ENCODE results near the gene SBK1.

SBK1 gene

GRCh38 chr16:28289048-28289447 is 3.3 kb upstream of the SBK1 start:
- Mint-ChIP-seq H3K27ac (peak overlapping the region in 1 of 2 donors; percentile 14), H3K4me3 (peak overlapping the region in 1 of 2 donors; percentile 25), H3K9me3 (no peaks in the 10 kb centered on the region), H3K27me3 (no peaks in the 10 kb centered on the region), H3K36me3 (ENCODE audit: insufficient read depth) (peaks cover 4% of the 10 kb centered on the region), H3K4me1 (ENCODE audit: low read depth in 2 of 2) (peaks cover 35 to 38% of the 10 kb centered on the region in 2 donors)
- ATAC-seq (replicated peaks) = no peak
- no peak for DNase-seq

- H3K9me3 Mint-ChIP-seq = no peaks in the 10 kb centered on the region
- H3K36me3 Mint-ChIP-seq (ENCODE audit: insufficient read depth) = peaks cover 7% of the 10 kb centered on the region
- H3K4me1 Mint-ChIP-seq (ENCODE audit: low read depth in 2 of 2) = peaks cover 45 to 50% of the 10 kb centered on the region in 2 donors
- H3K4me3 Mint-ChIP-seq = peak overlapping the region; percentile 44 to 76
- peak overlapping the region in 1 of 2 donors; percentile 88 for H3K27ac Mint-ChIP-seq
- DNase-seq = no peak
- ATAC-seq (replicated peaks) = no peak
- no peaks in the 10 kb centered on the region for H3K27me3 Mint-ChIP-seq
Observed at GRCh38 chr16:28289939-28290858, 2.1 kb upstream of the SBK1 start.

- peak overlapping the region; percentile 31 to 76 for H3K4me3 Mint-ChIP-seq
- no peaks in the 10 kb centered on the region for H3K27me3 Mint-ChIP-seq
- H3K27ac Mint-ChIP-seq = peak overlapping the region in 1 of 2 donors; percentile 88
- no peak for ATAC-seq (replicated peaks)
- H3K36me3 Mint-ChIP-seq (ENCODE audit: insufficient read depth) = peaks cover 9% of the 10 kb centered on the region
- H3K4me1 Mint-ChIP-seq (ENCODE audit: low read depth in 2 of 2) = peaks cover 48 to 55% of the 10 kb centered on the region in 2 donors
- no peak for DNase-seq
- no peaks in the 10 kb centered on the region for H3K9me3 Mint-ChIP-seq
Observed at GRCh38 chr16:28290859-28291254, 1.5 kb upstream of the SBK1 start.

GRCh38 chr16:28292731-28293600 is 641 bp downstream of the SBK1 start:
- peaks cover 61 to 66% of the 10 kb centered on the region in 2 donors for H3K4me1 Mint-ChIP-seq (ENCODE audit: low read depth in 2 of 2)
- H3K27ac Mint-ChIP-seq = peak overlapping the region; percentile 90 to 92
- peak; percentile 9 for ATAC-seq (replicated peaks)
- H3K27me3 Mint-ChIP-seq = no peaks in the 10 kb centered on the region
- no peaks in the 10 kb centered on the region for H3K9me3 Mint-ChIP-seq
- H3K4me3 Mint-ChIP-seq = peak overlapping the region; percentile 91 to 94
- H3K36me3 Mint-ChIP-seq (ENCODE audit: insufficient read depth) = peaks cover 15% of the 10 kb centered on the region
- DNase-seq = no peak

- no peak for ATAC-seq (replicated peaks)
- Mint-ChIP-seq H3K36me3 (ENCODE audit: insufficient read depth) (peaks cover 15% of the 10 kb centered on the region), H3K27me3 (no peaks in the 10 kb centered on the region), H3K4me1 (ENCODE audit: low read depth in 2 of 2) (peaks cover 60 to 66% of the 10 kb centered on the region in 2 donors), H3K4me3 (peak overlapping the region; percentile 91 to 94), H3K9me3 (no peaks in the 10 kb centered on the region), H3K27ac (peak overlapping the region; percentile 86 to 92)
- DNase-seq = no peak
Observed at GRCh38 chr16:28293601-28293960, 1.3 kb downstream of the SBK1 start.

- H3K9me3 Mint-ChIP-seq = no peaks in the 10 kb centered on the region
- ATAC-seq (replicated peaks) (no peak), DNase-seq (no peak)
- peak overlapping the region; percentile 91 to 94 for H3K4me3 Mint-ChIP-seq
- peaks cover 15% of the 10 kb centered on the region for H3K36me3 Mint-ChIP-seq (ENCODE audit: insufficient read depth)
- no peaks in the 10 kb centered on the region for H3K27me3 Mint-ChIP-seq
- peak overlapping the region; percentile 86 to 92 for H3K27ac Mint-ChIP-seq
- H3K4me1 Mint-ChIP-seq (ENCODE audit: low read depth in 2 of 2) = peaks cover 58 to 65% of the 10 kb centered on the region in 2 donors
Observed at GRCh38 chr16:28294201-28294600, 1.9 kb downstream of the SBK1 start.

- H3K4me1 Mint-ChIP-seq (ENCODE audit: low read depth in 2 of 2) = peaks cover 63 to 65% of the 10 kb centered on the region in 2 donors
Observed at GRCh38 chr16:28295276-28295675, 3.0 kb downstream of the SBK1 start.

GRCh38 chr16:28297308-28297707 is 5.0 kb downstream of the SBK1 start:
- Mint-ChIP-seq H3K27me3 (no peaks in the 10 kb centered on the region), H3K36me3 (ENCODE audit: insufficient read depth) (peaks cover 14% of the 10 kb centered on the region), H3K9me3 (no peaks in the 10 kb centered on the region), H3K4me3 (peak overlapping the region; percentile 78 to 81), H3K27ac (peak overlapping the region; percentile 86 to 93), H3K4me1 (ENCODE audit: low read depth in 2 of 2) (peaks cover 70% of the 10 kb centered on the region in 2 donors)
- DNase-seq (no peak), ATAC-seq (replicated peaks) (no peak)

More at GRCh38 chr16:28295276-28295675, 3.0 kb downstream of the SBK1 start:
- no peak for DNase-seq
- peak overlapping the region; percentile 91 to 94 for H3K4me3 Mint-ChIP-seq
- H3K27me3 Mint-ChIP-seq = no peaks in the 10 kb centered on the region
- ATAC-seq (replicated peaks) = no peak
- peak overlapping the region; percentile 86 to 92 for H3K27ac Mint-ChIP-seq
- H3K36me3 Mint-ChIP-seq (ENCODE audit: insufficient read depth) = peaks cover 12% of the 10 kb centered on the region
- no peaks in the 10 kb centered on the region for H3K9me3 Mint-ChIP-seq

GRCh38 chr16:28297784-28298510 is 5.6 kb downstream of the SBK1 start:
- ATAC-seq (replicated peaks) = peak; percentile 65
- H3K9me3 Mint-ChIP-seq = no peaks in the 10 kb centered on the region

GRCh38 chr16:28298511-28298878 is 6.2 kb downstream of the SBK1 start:
- peaks cover 75 to 79% of the 10 kb centered on the region in 2 donors for H3K4me1 Mint-ChIP-seq (ENCODE audit: low read depth in 2 of 2)
- peak overlapping the region; percentile 78 to 81 for H3K4me3 Mint-ChIP-seq

More at GRCh38 chr16:28297784-28298510, 5.6 kb downstream of the SBK1 start:
- no peak for DNase-seq
- Mint-ChIP-seq H3K36me3 (ENCODE audit: insufficient read depth) (peaks cover 18% of the 10 kb centered on the region), H3K27me3 (no peaks in the 10 kb centered on the region), H3K27ac (peak overlapping the region; percentile 86 to 93), H3K4me1 (ENCODE audit: low read depth in 2 of 2) (peaks cover 75 to 76% of the 10 kb centered on the region in 2 donors), H3K4me3 (peak overlapping the region; percentile 78 to 81)

GRCh38 chr16:28300327-28300726 is 8.0 kb downstream of the SBK1 start:
- DNase-seq (no peak), ATAC-seq (replicated peaks) (no peak)
- Mint-ChIP-seq H3K36me3 (ENCODE audit: insufficient read depth) (peaks cover 24% of the 10 kb centered on the region), H3K27ac (peak overlapping the region; percentile 16 to 80), H3K4me3 (peak overlapping the region in 1 of 2 donors; percentile 29), H3K9me3 (no peaks in the 10 kb centered on the region), H3K4me1 (ENCODE audit: low read depth in 2 of 2) (peaks cover 66 to 74% of the 10 kb centered on the region in 2 donors), H3K27me3 (no peaks in the 10 kb centered on the region)

More at GRCh38 chr16:28298511-28298878, 6.2 kb downstream of the SBK1 start:
- Mint-ChIP-seq H3K27ac (peak overlapping the region in 1 of 2 donors; percentile 86), H3K36me3 (ENCODE audit: insufficient read depth) (peaks cover 18% of the 10 kb centered on the region), H3K9me3 (no peaks in the 10 kb centered on the region), H3K27me3 (no peaks in the 10 kb centered on the region)
- ATAC-seq (replicated peaks) (no peak), DNase-seq (no peak)

GRCh38 chr16:28301154-28301553 is 8.8 kb downstream of the SBK1 start:
- Mint-ChIP-seq H3K36me3 (ENCODE audit: insufficient read depth) (peaks cover 22% of the 10 kb centered on the region), H3K27ac (peak overlapping the region in 1 of 2 donors; percentile 80), H3K4me3 (peak overlapping the region in 1 of 2 donors; percentile 8), H3K4me1 (ENCODE audit: low read depth in 2 of 2) (peaks cover 69 to 77% of the 10 kb centered on the region in 2 donors), H3K9me3 (no peaks in the 10 kb centered on the region), H3K27me3 (no peaks in the 10 kb centered on the region)
- ATAC-seq (replicated peaks) (no peak), DNase-seq (no peak)

GRCh38 chr16:28301620-28302019 is 9.3 kb downstream of the SBK1 start:
- H3K4me3 Mint-ChIP-seq = no peak overlapping the region
- H3K36me3 Mint-ChIP-seq (ENCODE audit: insufficient read depth) = peaks cover 19% of the 10 kb centered on the region
- DNase-seq (no peak), ATAC-seq (replicated peaks) (no peak)
- H3K27ac Mint-ChIP-seq = peak overlapping the region; percentile 80 to 90
- no peaks in the 10 kb centered on the region for H3K27me3 Mint-ChIP-seq
- no peaks in the 10 kb centered on the region for H3K9me3 Mint-ChIP-seq
- H3K4me1 Mint-ChIP-seq (ENCODE audit: low read depth in 2 of 2) = peaks cover 66 to 78% of the 10 kb centered on the region in 2 donors

All from effector memory CD8-positive, alpha-beta T cell (primary cell).